Mesenchymal stem cell (in vitro differentiated cells and primary cell): ENCODE data around the gene RANBP17.

Experiments used
- DNase-seq: peaks from one replicate; pipeline ENCODE4 v3.0.0-alpha.2; 2013
- H2AFZ ChIP-seq: one replicate; pipeline ENCODE4 v1.6.1; 2013; ENCODE audit warnings: low read depth, mild to moderate bottlenecking, control low read depth, inconsistent platforms, low read length, moderate library complexity
- H2AK5ac ChIP-seq: 2 replicates; pipeline ENCODE4 v1.6.1; 2013; ENCODE audit warnings: low read length, moderate library complexity, mild to moderate bottlenecking, inconsistent platforms; ENCODE audit not compliant: severe bottlenecking
- H2BK120ac ChIP-seq: one replicate; pipeline ENCODE4 v1.6.1; 2013; ENCODE audit warnings: low read depth, mild to moderate bottlenecking, inconsistent platforms, low read length, moderate library complexity
- H2BK12ac ChIP-seq, 2 experiments: one replicate each; pipeline ENCODE4 v1.6.1; 2013; ENCODE audit warnings: inconsistent platforms in 2 of 2, low read length in 2 of 2, mild to moderate bottlenecking in 2 of 2, moderate library complexity in 2 of 2, control low read depth in 1 of 2
- H2BK15ac ChIP-seq: one replicate; pipeline ENCODE4 v1.6.1; 2013; ENCODE audit warnings: mild to moderate bottlenecking, low read depth, inconsistent platforms; ENCODE audit not compliant: poor library complexity, severe bottlenecking
- H2BK5ac ChIP-seq: 2 replicates; pipeline ENCODE4 v1.6.1; 2013; ENCODE audit warnings: low read depth, mild to moderate bottlenecking, low read length, control low read depth, inconsistent platforms; ENCODE audit not compliant: poor library complexity, severe bottlenecking
- H3K14ac ChIP-seq, 2 experiments: one replicate each; pipeline ENCODE4 v1.6.1; 2013; ENCODE audit warnings: inconsistent platforms in 2 of 2, low read length in 2 of 2, control low read depth in 1 of 2, mild to moderate bottlenecking in 1 of 2, moderate library complexity in 1 of 2
- H3K18ac ChIP-seq, 2 experiments: one replicate each; pipeline ENCODE4 v1.6.1; 2013; ENCODE audit warnings: inconsistent platforms in 2 of 2, low read length in 2 of 2, control low read depth in 1 of 2, low read depth in 1 of 2, mild to moderate bottlenecking in 1 of 2
- H3K23ac ChIP-seq, 2 experiments: one replicate each; pipeline ENCODE4 v1.6.1; 2013; ENCODE audit warnings: inconsistent platforms in 2 of 2, low read length in 2 of 2, mild to moderate bottlenecking in 2 of 2, moderate library complexity in 2 of 2, control low read depth in 1 of 2
- H3K27ac ChIP-seq: 2 replicates; pipeline ENCODE4 v1.5.1; 2013; ENCODE audit warnings: mild to moderate bottlenecking, moderate library complexity, low read length, control low read depth, inconsistent platforms; ENCODE audit not compliant: poor library complexity, severe bottlenecking
- H3K27me3 ChIP-seq, 2 experiments: 2 replicates each; pipeline versions ENCODE4 v1.6.1 to v1.7.0; 2013; ENCODE audit warnings: low read length in 2 of 2, mild to moderate bottlenecking in 2 of 2, moderate library complexity in 2 of 2, control low read depth in 1 of 2, inconsistent platforms in 1 of 2; ENCODE audit not compliant: control insufficient read depth in 1 of 2, insufficient read depth in 1 of 2
- H3K36me3 ChIP-seq, 2 experiments: 2 replicates each; pipeline versions ENCODE4 v1.6.1 to v1.7.0; 2013; ENCODE audit warnings: low read length in 2 of 2, control low read depth in 1 of 2, inconsistent platforms in 1 of 2, low read depth in 1 of 2, mild to moderate bottlenecking in 1 of 2; ENCODE audit not compliant: insufficient read depth in 2 of 2, control insufficient read depth in 1 of 2
- H3K4ac ChIP-seq, 2 experiments: one replicate each; pipeline ENCODE4 v1.6.1; 2013; ENCODE audit warnings: inconsistent platforms in 2 of 2, low read length in 2 of 2, mild to moderate bottlenecking in 2 of 2, moderate library complexity in 2 of 2, control low read depth in 1 of 2, low read depth in 1 of 2
- H3K4me1 ChIP-seq: 2 replicates; pipeline ENCODE4 v1.6.1; 2013; ENCODE audit warnings: low read depth, low read length, control low read depth; ENCODE audit not compliant: control insufficient read depth, insufficient read depth
- H3K4me2 ChIP-seq: 2 replicates; pipeline ENCODE4 v1.6.1; 2013; ENCODE audit warnings: low read length, mild to moderate bottlenecking, inconsistent platforms; ENCODE audit not compliant: poor library complexity, severe bottlenecking
- H3K4me3 ChIP-seq, 2 experiments: 2 replicates each; pipeline versions ENCODE4 v1.5.1 to v1.7.0; 2013; ENCODE audit warnings: low read length in 2 of 2, mild to moderate bottlenecking in 2 of 2, control low read depth in 1 of 2, low read depth in 1 of 2; ENCODE audit not compliant: insufficient read depth in 1 of 2
- H3K79me1 ChIP-seq: replicated peaks from 2 replicates; pipeline ENCODE4 v1.6.1; 2013; ENCODE audit warnings: mild to moderate bottlenecking, control low read depth, low read length, inconsistent platforms; ENCODE audit not compliant: poor library complexity, severe bottlenecking
- H3K9ac ChIP-seq: 2 replicates; pipeline ENCODE4 v1.7.0; 2013; ENCODE audit warnings: mild to moderate bottlenecking, low read length, moderate library complexity
- H3K9me3 ChIP-seq: 2 replicates; pipeline ENCODE4 v1.7.0; 2013; ENCODE audit warnings: mild to moderate bottlenecking, low read length; ENCODE audit not compliant: control insufficient read depth
- H4K8ac ChIP-seq: one replicate; pipeline ENCODE4 v1.6.1; 2013; ENCODE audit warnings: inconsistent platforms, mild to moderate bottlenecking, low read length, moderate library complexity
- H4K91ac ChIP-seq: one replicate; pipeline ENCODE4 v1.6.1; 2013; ENCODE audit warnings: mild to moderate bottlenecking, low read length, inconsistent platforms
- WGBS: methylation state at CpG from one replicate; pipeline ENCODE4 v1.1.7; 2013; ENCODE audit warnings: mixed read lengths; 5-methylcytosine and 5-hydroxymethylcytosine counted together

The RANBP17 gene

GRCh38 chr5:171127314-171127713 lies 265.5 kb downstream of the RANBP17 start:
- Histone ChIP-seq H3K18ac (no peak overlapping the region), H3K14ac (no peak overlapping the region), H4K8ac (no peak overlapping the region), H2BK15ac (no peak overlapping the region), H3K4me1 (peaks cover 3% of the 10 kb centered on the region), H4K91ac (no peak overlapping the region), H3K4ac (no peak overlapping the region), H2BK120ac (no peak overlapping the region), H2AFZ (no peak overlapping the region), H3K27ac (no peak overlapping the region), H3K9ac (no peak overlapping the region), H3K4me2 (no peak overlapping the region), H2BK12ac (no peak overlapping the region), H3K27me3 (no peaks in the 10 kb centered on the region), H3K9me3 (no peaks in the 10 kb centered on the region), H3K23ac (no peak overlapping the region), H3K36me3 (peaks cover 0 to 9% of the 10 kb centered on the region in 2 experiments), H3K4me3 (no peak overlapping the region), H2BK5ac (no peak overlapping the region), H2AK5ac (no peak overlapping the region), H3K79me1 (no peaks in the 10 kb centered on the region)
- WGBS = no CpG with 5 or more reads among the region's 2 CpGs
- DNase-seq = no peak

GRCh38 chr5:171128136-171128535 lies 266.3 kb downstream of the RANBP17 start:
- Histone ChIP-seq H3K4me2 (no peak overlapping the region), H4K91ac (no peak overlapping the region), H2BK120ac (no peak overlapping the region), H3K79me1 (no peaks in the 10 kb centered on the region), H3K9me3 (no peaks in the 10 kb centered on the region), H3K18ac (no peak overlapping the region), H2AK5ac (no peak overlapping the region), H3K9ac (no peak overlapping the region), H3K23ac (no peak overlapping the region), H3K27ac (no peak overlapping the region), H3K4me3 (no peak overlapping the region), H2AFZ (no peak overlapping the region), H2BK5ac (no peak overlapping the region), H3K27me3 (no peaks in the 10 kb centered on the region), H3K4me1 (no peaks in the 10 kb centered on the region), H3K4ac (no peak overlapping the region), H2BK15ac (no peak overlapping the region), H3K14ac (no peak overlapping the region), H3K36me3 (peaks cover 0 to 5% of the 10 kb centered on the region in 2 experiments), H4K8ac (no peak overlapping the region), H2BK12ac (no peak overlapping the region)
- no peak for DNase-seq
- no CpG with 5 or more reads among the region's 4 CpGs for WGBS

GRCh38 chr5:171129308-171129707 lies 267.5 kb downstream of the RANBP17 start:
- Histone ChIP-seq H3K9me3 (no peaks in the 10 kb centered on the region), H3K14ac (no peak overlapping the region), H2AFZ (no peak overlapping the region), H2BK120ac (no peak overlapping the region), H3K27ac (no peak overlapping the region), H3K23ac (no peak overlapping the region), H3K36me3 (no peaks in the 10 kb centered on the region), H3K4ac (no peak overlapping the region), H3K4me1 (no peaks in the 10 kb centered on the region), H3K79me1 (no peaks in the 10 kb centered on the region), H2BK5ac (no peak overlapping the region), H2AK5ac (no peak overlapping the region), H3K27me3 (no peaks in the 10 kb centered on the region), H2BK12ac (no peak overlapping the region), H3K4me2 (no peak overlapping the region), H3K9ac (no peak overlapping the region), H4K91ac (no peak overlapping the region), H2BK15ac (no peak overlapping the region), H3K18ac (no peak overlapping the region), H4K8ac (no peak overlapping the region), H3K4me3 (no peak overlapping the region)
- 93% methylated on average over 3 of the region's 5 CpGs for WGBS
- DNase-seq = no peak

GRCh38 chr5:171131497-171131896 lies 269.7 kb downstream of the RANBP17 start:
- Histone ChIP-seq H4K91ac (no peak overlapping the region), H4K8ac (no peak overlapping the region), H2BK15ac (no peak overlapping the region), H3K9ac (no peak overlapping the region), H3K4me1 (no peaks in the 10 kb centered on the region), H3K36me3 (no peaks in the 10 kb centered on the region), H3K79me1 (no peaks in the 10 kb centered on the region), H2BK12ac (no peak overlapping the region), H3K4ac (no peak overlapping the region), H2AFZ (no peak overlapping the region), H3K9me3 (no peaks in the 10 kb centered on the region), H3K14ac (no peak overlapping the region), H3K4me2 (no peak overlapping the region), H2BK5ac (no peak overlapping the region), H3K18ac (no peak overlapping the region), H2BK120ac (no peak overlapping the region), H2AK5ac (no peak overlapping the region), H3K4me3 (no peak overlapping the region), H3K27me3 (no peaks in the 10 kb centered on the region), H3K23ac (no peak overlapping the region), H3K27ac (no peak overlapping the region)
- DNase-seq = no peak
